NCI-H146 treated with DMSO at 0.1 percent for 48 hours (cell line): ENCODE measurements around the gene ARL8B.

Experiments used
- DNase-seq: peaks from one replicate; lab custom pipeline; 2025; ENCODE audit not compliant: unreplicated experiment; lab: John Stamatoyannopoulos, UW

ARL8B gene

DNA sequence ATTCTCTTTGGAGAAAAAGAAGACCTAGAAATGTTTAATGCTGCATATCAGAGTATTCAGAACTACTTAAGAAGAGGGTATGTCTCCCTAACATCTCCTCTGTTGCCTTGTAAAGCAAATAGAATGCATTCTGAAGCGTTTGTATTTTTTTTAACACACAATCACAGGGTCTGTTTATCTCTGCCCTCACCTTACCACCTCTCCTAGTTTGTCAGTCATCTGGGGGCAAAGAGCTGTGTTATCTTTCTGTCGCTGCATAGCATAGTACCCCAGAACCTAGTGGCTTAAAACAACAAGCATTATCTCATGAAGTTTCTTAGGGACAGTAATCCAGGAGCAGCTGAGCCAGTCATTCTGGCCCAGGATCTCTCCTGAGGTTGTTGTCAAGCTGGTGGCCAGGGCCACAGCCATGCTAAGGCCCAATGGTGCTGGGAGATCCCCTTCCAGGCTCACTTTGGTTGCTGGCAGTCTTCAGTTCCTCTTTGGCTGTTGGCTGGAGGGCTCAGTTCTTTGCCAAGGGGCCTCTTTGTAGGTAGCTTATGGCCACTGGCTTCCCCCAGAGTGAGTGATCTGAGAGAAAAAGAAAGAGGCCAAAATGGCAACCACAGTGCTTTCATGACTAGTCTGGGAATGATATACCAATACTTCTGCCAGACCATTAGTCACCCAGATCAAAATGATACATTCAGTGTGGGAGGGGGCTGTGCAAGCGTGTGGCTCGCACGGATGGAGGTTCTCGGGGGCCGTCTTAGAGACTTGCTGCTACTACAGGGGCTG lies 83.3 kb downstream of the ARL8B start:
- DNase-seq = no peak

DNA sequence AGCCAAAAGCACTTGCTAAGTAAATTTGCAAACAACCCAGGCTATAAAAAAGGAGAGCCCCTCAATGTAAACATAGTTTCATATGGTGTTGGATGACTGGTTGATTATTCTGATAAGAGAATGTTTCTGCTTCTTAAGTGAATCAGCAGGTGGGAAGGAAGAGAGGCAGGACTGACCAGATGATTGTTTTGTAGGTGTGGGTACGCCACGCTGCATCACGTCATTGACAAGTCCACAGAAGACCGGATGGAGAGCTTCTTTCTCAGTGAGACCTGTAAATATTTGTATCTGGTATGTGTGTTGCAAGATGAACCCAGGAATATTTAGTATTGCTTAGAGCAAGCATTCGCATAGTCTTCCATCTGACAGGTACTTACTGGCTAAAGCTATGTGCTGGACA lies 88.8 kb downstream of the ARL8B start:
- DNase-seq = no peak

DNA sequence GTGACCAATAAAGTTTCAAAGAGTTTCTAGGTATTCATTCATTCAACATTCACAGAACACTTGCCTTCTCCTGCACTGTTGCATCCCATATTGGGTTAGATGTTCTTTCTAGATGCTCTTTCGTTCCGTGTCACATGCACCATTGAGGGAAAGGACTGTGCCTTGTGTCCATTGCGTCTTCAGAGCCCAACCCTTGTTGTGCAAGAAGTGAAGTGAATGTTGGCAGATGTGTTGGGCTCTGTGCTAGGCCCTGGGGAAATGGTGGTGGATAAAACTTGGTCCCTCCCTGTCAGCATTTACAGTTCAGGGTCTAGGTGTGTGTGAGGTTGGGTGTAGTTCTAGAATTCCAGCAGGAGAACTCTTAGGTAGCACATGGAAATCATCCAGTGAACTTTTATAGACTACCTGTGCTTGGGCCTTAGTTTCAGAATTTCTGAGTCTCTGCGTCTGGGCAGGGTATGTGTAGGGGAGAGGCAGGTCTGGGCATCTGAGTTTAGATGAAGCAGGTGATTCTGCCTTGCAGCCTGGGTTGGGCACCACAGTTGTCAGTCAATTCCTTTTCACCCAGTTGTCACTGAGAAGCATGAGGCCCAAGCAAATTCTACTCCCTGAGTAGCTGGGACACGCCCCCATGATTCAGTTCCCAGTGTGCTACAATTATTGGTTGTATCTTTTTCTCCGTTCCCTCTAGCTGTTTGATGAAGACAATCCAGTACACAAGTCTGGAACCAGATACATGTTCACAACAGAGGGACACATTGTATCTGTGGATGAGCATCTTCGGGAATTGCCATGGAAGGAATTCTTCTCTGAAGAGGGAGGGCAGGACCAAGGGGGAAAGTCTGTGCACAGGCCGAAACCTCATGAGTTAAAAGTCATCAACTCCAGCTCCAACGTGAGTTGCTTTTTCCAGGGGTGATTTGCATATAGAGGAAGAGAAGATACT lies 90.8 kb downstream of the ARL8B start:
- no peak for DNase-seq

DNA sequence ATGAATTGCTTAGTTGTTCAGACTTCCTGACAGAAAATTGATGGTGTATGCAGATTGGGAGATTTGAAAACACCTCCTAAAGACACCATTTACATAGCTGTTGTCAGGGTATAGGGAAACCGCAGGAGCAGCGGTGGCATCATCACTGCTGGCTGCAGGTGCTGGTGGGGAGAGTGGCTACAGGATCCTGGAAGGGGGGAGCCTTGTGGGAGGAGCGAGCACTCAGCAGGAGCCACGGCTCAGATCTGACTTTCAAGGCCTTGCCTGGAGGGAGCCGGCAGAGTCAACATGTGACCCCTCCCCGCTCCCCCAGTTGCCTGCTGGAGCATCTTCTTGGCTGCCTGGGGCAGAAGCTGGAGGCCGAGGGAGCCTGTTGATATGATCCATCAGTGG lies 91.5 kb downstream of the ARL8B start:
- DNase-seq = no peak

DNA sequence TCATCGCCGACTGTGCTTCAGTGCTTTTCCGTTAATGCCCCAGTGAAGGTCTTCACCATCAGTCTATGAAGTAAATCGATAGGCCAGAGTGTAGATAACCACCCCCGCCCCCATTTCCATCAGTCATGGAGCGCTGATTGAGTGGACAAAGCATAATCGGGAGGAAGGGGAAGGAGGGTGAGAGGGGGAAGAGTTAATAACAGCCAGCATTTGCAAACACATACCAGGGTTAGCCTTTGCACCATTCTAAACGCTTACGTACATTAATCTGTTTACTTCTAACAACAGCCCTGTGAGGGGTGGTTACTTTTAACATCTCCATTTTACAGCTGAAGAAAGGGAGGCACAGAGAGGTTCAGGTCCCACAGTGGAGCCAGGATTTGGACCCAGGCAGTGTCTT lies 92.3 kb downstream of the ARL8B start:
- DNase-seq = no peak

DNA sequence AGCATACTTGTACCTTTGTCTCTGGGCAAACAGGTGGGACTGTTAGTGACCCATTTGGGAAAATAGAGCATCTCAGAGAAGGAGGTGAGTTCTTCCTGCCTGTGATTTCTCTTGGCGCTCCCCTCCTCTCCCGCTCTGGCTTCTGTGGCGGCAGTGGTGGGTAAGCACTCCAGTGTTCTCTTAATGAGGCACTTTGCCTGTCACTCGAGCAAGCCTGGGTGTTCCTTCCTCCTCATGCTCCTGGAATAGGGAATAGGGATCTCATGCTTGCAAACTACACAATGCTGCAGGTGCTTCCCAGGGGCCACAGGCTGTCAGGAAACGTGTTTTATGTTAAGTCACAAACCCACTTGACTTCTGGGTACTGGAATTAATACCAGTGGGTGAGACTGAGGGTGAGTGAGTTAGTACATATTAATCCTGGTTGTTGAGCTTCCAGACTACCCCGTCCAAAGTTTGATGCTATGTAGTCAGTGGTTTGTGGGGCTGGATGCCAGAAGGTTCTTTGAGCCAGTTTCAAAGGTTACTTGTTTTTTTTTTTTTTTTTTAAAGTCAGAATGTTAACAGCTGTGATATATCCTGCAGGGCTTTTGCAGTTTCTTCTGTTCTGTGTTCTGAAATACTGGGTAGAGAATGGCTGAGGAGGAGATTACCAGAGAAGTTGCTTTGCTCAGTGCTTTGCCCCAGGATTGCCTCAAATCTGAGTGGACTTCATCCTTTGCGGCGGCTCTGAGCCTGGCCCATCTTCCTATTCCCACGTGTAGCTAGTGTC lies 95.9 kb downstream of the ARL8B start:
- DNase-seq = no peak

DNA sequence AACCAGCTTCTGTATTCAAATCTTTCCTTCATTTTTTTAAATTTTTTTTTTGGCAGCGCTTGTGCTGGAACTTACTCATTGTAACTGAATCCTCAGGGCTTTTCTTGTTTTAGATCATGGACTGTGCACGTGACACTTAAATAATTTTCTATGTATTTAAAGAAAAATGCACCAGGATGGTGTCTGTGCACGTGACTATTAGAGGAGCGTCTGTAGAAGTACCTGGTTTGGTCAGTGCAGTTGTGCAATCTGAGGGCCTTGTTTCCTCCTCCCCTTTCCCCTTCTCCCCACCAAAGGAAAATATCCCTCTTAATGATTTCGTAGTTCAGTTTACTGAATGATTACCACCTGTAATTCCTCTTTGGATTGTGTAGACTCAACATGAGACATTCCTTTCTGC lies 96.7 kb downstream of the ARL8B start:
- no peak for DNase-seq

DNA sequence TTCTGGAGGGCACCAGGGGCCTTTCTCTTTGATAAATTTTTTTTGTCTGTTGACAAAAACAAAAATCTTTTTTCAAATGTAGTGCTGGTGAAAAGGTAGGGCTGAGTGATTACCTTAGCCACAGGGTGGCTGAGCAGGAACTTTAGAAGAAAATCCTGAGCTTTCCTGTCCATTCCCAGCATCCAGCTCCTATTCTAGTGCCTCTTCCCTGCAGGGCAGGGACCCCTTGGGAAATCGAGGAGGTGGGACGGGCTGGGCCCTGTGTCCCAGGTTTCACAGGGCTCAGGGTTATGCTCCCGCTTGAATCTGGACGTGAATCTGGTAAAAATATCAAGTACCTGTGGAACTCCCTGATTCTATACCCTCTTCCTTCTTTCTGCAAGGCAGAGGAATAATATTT lies 97.1 kb downstream of the ARL8B start:
- no peak for DNase-seq

DNA sequence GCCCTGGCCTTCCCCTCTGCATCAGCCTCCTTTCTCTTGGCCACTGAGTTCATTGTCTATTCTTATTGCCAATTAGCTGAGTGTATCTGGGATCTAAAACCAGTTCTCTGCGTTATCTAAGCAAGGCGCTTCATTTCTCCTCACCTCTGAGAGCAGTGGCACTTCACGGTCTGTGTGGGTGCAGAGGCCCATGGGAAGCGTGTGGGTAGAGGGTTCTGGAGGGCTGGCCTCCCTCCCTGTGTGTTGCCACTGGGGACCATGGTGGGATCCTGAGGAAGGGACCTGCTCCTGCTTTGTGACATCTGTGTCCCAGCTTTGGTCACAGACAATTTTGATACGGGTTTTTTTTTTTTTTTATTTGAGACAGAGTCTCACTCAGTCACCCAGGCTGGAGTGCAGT lies 98.1 kb downstream of the ARL8B start:
- DNase-seq = no peak

DNA sequence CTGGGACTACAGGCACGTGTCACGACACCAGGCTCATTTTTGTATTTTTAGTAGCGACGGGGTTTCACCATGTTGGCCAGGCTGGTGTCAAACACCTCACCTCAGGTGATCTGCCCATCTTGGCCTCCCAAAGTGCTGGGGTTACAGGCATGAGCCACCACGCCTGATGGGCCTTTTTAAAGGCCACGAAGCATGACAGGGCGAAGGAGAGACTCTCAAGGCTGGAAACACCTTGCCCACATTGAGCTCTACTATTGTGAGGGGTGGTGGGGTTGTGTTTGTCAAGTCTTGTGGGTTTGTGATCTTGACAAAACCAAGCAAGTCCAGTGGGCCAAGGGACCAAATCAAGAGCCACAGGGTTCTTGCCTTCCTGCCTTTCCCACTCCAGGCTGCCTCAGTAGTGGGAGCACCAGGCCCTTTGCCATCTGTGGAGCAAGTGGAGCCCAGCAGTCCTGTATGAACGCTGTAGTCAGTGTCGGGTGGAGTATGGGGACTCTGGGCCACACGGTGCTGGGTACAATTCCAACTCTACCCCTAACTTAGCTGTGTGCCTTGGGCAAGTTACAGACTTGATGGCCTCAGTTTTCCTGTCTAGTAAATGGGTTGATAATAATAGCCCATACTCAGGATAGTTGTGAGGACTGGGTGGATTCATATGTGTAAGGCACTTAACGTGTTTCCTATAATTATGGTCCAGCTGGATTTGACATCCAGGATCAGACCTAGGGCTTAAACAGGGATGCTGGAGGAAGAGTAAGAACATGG lies 98.8 kb downstream of the ARL8B start:
- DNase-seq = no peak

DNA sequence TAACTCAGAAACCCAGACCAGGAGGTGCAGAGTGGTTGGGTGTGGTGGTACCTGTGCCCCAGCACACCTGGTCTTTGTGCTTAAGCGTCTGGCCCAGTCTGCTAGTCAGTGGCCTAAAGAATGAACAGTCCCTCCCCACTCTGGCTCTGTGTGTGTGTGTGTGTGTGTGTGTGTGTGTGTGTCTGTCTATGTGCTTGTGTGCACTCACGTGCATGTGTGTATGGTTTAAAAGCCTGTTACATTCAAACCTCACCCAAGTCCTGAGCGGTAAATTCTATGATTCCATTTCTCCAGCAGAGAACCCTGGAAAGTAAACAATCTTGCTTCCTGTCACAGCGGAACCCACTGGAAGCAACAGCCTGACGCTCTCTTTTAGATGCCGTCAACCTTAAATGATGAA lies 99.6 kb downstream of the ARL8B start:
- no peak for DNase-seq

DNA sequence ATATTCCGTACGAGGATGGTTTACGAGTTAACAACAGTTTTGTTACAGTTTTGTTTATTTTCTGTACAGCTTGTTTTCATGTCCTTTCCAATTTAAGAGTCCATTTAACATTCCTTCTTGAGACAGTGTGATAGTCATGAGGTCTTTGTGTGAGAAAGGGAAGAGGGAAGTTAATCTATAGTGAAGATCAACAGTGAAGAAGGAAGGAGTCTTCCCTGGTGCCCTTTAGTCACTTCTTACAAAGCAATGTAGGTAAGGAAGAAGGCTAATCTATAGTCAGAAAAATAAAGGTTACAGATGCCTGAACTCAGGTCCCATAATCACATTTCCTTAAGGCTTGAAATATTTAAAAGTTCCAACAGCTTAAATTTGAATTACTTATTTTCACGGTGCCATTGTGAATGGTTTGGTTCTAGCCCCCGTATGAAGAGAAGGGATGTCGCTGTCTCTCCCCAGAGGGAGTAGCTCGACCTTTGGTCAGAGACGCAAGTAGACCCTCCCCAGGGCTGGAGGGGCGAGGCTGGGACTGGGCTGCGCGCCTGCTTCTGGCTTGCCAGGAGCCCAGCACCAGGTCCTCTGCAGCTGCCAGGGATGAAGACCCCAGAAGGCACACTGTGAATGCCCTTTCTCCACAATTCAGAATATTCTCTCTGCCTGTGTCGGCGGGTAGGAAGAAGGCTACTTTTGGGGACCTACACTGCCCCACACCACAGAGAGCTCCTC lies 100.4 kb downstream of the ARL8B start:
- DNase-seq = no peak

DNA sequence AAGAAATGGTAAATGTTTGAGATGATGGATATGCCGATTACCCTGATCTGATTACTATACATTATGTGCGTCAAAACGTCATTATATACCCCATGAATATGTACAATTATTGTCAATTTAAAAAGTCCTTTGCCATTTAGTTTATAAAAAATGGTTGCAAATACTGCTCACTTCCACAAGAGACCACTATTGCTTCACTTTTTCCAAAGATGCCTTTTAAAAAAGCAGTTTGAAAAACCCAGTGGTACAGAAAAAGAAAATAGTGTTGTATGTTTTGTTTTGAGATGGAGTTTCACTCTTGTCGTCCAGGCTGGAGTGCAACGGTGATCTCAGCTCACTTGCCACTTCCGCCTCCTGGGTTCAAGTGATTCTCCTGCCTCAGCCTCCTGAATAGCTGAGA lies 104.7 kb downstream of the ARL8B start:
- DNase-seq = no peak

DNA sequence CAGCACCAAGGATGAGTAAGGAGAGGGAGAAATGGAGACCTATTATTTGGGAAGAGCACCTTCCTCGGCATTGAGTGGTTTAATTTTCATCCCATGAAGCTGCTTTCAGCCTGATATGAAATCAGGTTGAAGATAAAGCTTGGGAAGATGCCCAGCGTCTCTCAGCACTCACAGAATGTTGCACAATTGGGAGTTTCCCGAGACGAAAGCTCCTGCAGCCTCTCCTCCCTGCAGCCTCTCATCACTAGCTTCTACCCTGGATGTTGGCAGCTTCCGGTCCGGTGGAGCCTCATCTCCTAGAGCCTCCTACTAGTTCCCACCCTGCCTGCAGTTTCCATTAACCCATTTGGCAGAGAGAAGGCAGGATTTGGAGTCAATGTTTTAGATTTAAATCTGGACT lies 105.7 kb downstream of the ARL8B start:
- DNase-seq = no peak

DNA sequence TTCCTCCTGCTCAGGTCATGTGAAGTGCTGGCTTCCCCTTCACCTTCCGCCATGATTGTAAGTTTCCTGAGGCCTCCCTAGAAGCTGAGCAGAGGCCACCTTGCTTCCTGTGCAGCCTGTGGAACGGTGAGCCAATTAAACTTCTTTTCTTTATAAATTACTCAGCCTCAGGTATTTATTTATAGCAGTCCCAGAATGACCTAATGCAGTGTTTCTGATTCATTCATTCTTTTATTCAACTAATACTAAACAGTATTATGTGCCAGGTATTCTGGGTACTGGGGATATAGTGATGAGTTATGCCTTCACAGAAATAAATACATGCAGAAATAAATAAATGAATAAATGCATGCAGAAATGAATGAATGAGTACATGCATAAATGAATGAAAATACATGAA lies 107.3 kb downstream of the ARL8B start:
- DNase-seq = no peak
